Fibroblast of peridontal ligament (primary cell): ENCODE results near the gene HIVEP2.

Source experiments
- DNase-seq: peaks from one replicate; pipeline ENCODE4 v3.0.0-alpha.2; 2010; ENCODE audit errors: extremely low read depth

HIVEP2 gene

DNA sequence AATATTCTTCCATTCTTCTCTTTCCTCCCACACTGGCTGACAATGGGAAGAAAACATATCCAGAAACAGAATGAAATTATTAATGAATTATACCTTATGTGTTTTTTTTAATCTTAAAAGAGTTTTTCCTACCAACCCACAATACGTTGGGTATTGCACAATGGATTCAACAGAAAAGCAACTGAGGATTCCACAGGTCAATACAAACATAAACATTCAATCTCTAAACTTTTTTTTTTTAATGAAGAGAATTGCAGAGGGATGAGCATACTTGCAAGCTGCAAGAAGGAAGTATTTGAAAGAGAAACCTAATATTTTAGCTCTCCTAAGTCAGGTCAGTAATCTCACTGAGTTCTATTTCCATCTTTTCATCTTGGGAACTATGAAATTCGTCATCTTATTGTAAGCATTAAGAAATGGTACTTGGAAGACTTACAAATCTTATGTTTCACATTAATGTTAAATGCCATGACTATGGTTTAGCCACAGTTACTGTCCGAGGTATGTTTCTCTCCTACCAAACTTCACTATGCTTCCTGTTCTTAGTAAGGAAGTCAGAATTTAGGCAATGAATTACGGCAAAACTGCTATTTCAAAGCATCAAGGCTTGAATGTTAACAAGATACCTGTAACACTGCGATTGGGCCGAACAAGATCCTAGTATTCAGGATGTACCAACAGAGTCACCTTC, 100.8 kb downstream of the HIVEP2 start:
- DNase-seq, result peak; percentile 90

DNA sequence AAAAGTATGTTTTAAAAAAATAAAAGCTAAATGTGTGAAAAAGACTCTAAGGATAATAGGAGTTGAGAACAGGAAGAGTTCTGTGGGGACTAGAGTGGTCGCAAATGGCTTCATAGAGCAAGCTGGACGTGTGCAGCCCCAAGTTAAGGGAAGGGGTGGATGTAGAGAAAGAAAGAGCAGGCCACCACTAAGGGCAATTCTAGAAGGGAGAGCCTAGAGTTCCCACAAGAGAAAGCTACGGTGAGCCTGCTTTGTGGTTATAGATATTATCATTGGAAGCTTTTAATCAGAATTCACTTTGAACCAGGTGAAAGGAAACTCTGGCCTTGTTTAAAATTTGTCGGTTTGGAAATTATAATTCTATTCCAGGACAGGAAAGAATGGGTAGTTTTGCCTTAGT, 101.6 kb downstream of the HIVEP2 start:
- DNase-seq, result no peak

DNA sequence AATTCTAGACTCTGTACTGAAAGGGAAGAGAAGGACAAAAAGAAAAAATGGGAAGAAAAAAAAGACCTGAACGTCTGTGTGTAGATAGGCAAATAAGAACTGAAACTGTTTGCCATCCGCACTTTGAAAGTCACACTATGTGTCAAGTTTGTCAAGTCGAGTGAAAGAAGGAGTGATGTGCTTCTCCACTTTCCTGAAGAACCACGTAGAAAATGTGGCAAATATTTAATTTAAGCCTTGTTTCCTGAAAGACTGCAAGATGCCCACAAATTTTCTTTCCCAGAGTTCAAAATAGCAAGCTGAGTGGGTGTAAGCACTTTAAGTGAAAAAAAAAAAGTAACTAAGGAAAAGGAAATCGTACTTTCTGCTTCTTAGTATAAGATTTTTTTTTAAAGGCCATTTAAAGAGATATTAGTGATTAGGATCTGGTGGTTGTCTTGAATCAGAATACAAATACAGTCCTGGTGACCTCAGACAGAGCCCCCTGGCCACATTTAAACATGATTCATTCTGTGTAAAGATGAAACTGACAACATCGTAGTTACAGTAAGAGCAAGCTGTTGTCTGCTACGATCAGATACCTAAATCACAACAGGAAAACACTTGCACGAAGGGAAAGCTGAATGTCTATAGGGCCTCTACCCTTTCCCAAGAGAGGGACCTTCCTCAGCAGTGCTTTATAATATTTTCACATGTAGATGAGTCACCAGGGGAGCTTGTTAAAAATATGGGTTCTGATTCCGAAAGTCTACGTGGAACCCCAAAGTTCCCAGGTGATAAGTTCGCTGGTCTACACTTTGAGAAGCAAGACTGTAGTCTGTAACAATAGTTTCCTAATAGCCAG, 102.3 kb downstream of the HIVEP2 start:
- DNase-seq, result peak; percentile 58

DNA sequence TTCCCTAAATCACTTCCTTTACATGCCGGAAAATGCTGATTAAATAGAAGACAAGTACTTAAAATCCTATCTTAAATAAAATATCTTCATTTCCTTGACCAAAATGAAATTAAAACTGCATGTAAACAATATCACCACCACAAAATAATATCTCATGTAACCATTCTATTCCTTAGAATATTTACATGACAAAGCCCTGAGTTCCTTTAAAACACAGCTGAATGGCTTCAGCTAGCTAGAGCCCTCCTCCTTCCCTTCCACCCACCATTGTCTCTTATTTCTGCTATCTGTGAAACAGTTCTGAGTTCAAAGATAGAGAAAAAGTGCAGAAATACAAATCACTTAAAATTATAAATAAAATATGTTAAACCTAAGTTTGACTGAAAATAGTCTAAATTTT, 103.1 kb downstream of the HIVEP2 start:
- peak; percentile 32 for DNase-seq

DNA sequence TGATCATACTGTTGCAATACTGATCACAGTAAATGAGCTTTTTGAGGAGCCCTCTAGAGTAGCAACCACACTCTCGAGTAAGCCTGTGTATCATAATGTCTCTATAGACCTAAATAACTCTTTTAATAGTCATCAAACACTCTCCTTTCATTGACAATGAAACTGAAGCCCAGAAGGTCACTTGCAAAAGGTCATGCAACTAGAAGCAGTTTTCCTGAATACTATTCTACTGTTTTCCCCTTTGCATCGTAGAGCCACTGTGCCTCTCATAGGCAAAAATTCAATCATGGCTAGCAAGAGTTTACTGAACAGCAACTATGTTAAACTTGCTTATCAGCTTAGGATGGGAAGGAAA, 105.3 kb downstream of the HIVEP2 start:
- DNase-seq, result peak; percentile 13

DNA sequence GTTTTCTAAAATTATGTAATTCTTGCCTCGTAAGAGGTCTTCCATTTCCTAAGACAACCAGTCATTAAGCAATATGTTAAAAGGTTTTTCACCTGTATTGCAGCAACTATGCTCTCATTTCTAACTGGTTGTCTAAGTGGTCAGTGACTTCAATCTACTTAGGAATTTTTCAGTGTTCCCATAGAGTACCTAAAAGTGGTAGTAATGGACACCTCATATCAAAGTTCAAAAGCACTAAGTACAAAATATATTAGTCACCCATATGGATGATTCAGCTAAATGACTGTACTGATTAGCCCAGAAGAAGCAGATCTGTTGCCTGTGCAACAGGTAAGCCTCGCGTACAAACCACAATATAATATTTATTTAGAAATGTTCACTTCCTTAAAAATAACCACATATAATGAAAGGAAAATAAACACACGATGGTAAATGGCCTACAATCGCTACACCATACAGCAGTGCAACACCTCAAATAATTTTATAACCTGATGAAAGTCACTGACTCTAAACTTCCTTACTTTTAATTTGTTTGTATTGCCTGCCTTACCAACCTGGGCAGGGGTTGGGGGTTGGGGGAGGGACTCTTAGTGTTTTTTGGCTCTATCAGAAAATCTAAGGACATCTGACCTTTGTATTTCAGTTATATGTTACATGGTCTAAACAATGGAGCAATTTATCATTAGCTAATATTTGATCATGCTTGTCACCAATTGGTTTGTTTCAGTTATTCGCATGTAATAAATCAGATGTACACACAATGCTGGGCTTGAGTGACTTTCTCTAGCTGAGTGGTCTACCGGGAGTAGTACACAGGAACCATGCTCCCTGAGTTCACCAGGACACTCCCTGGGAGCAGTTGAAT, 105.9 kb downstream of the HIVEP2 start:
- no peak for DNase-seq

DNA sequence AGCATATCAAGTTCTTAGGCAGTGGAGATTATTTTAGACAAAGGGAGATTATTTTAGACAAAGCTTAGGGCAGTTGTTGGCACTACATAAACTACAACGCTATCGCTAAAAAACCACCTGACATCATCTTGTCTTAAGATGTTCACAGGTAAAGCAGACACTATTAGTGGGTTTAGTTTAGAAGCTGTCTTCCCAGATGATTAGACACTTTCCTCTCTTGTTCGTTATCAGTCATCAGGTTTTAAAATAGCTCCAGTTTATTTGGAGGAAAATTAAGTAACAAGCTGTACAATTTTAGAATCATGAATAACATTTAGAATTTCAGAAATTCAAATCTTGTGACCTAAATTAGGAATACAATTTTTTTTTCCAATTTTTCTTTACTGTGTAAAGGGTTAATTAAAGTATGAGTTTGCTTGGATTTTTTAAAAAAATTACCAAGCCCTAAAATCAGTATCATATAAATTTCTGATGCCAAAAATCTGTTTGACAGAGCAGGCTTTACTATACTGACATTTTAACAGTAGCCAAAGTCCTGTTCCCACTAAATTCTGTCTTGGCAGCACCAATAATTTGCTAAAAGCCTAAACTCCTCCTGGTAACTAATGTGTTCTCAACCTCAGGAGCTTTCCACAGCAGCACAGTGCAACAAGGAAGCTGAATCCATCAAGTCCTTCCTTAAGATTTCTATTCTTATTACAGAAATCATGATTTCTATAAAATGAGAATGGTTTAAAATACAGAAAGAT, 109.0 kb downstream of the HIVEP2 start:
- no peak for DNase-seq

DNA sequence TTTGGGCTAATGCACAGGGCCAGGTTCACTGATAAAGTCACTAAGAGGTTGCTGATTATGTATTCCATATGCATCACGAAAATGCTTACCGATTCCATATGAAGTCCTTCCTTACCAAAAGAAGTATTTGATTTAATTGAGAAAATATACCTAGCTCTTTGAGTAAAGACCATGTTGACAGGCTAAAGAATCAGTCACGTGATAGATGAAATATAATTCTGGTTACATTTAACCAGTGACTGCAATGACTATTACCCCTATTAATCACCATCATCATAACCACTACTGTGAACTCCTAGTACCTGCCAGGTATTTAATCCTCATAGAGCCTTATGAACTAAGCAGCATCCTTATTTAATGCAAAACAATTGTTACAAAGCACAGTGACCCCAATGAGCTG, 110.1 kb downstream of the HIVEP2 start:
- no peak for DNase-seq

DNA sequence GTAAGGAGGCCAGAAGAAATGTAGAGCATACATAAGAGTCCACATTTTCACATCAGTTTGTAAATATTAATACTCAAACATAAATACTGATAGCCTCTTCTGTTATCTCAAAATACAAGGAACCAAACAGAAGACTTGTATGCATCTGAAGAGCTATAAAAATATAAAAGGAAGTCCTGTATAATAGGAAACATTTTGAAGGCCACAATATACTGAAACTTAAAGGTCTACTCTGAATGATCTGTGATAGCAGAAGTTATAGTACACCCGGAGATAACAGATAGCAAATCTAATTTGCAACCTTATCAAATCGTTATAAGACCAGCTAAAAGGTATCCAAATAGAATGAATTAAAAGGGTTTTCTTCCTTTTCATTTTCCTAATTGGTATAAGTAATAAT, 111.2 kb downstream of the HIVEP2 start:
- DNase-seq, result no peak

DNA sequence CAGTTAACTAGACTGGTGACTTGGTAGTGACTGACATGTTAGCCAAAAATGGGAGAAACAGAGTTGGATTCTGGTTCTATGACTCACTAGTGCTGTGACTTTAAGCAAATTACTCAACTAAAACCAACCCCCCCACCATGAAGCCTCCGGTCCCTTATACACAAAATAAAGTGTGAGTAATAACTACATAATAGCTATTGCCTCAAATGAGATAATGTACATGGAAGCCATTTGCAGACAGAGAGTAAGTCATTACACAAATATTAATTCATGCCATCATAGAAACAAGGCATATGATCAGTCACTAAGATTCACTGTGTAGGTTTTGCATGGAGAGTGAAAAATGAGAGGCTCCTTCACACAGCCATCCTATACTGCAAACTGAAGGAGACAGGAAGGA, 111.9 kb downstream of the HIVEP2 start:
- DNase-seq, result peak; percentile 89

DNA sequence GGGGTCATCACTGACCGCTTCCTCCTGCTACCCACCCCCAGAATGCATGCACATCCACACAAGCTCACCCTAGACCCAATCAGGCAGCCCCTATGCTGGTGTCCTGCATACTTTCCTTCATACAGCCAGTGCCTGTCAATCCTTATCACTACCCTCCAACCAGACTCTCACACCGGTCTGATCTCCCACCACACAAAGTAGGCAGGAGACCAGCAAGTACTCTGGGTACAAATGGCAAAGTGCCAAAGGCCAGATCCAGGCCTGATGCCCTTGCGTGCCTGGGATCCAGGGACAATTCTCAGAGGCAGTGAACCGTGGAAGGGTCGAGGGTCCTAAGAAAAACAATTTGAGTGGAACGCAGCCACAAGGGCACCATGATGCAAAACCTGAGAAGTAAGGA, 114.2 kb downstream of the HIVEP2 start:
- no peak for DNase-seq

DNA sequence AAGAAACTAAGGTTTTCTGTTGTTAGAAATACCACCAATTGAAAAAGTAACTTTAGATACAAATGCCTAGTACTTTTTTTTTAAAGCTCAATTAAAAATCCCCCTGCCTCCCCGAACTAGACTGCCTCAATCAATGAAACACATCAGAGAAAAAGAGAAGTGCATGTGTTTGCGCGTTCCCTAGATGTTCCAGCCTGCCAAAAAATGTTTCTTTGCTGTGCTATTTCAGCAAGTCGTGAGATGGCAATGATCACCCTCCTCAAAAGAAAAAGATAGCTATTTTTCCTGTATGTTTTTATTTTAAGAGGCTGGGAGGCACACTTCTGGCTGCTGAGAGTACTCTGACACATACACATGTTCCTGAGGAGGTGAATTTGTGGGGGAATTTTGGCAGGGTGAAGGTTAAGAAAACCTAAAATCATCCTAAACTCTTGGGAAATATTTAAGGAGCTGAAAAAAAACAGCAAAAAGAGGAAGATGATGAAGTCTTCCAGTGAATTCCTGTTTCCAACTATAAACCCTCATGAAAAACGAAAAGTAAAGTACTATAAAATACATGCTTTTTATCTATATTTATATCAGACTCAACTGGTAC, 114.8 kb downstream of the HIVEP2 start:
- no peak for DNase-seq

DNA sequence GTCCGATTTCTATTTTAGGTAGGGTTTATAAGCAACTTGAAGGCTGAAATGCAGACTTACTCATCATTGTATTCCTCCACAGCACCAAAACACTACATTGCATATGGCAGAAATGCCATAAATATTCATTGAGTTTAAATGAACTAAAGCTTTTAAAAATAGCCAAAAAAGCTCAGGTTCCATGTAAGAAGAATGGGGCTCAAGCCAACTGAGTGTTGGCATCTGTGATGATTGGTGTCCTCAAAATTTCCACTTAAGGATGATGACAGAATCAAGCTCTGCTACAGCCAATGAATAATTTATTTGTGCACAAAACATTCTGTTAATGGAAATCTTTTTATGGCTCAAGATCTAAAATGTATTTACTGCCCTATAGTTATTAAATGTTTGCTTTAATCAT, 115.4 kb downstream of the HIVEP2 start:
- DNase-seq, result no peak

DNA sequence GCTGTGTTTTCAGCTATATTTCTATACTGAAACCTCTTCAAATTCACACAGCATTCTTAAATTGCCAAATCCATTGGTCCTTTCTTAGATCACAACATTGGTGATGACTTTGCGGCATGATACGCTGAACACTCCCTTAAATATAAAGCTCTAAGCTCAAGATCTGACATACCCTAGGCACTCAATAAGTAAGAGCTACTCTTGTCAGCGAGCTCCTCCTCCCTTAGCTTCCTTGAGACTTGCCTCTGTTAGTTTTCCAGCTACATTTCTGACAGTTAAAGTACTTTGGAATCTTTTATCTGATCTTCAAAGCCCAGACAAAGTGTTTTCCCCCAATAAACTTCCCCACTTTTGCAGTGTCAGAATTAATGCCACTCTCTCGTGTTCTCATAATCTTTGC, 117.0 kb downstream of the HIVEP2 start:
- DNase-seq, result no peak

DNA sequence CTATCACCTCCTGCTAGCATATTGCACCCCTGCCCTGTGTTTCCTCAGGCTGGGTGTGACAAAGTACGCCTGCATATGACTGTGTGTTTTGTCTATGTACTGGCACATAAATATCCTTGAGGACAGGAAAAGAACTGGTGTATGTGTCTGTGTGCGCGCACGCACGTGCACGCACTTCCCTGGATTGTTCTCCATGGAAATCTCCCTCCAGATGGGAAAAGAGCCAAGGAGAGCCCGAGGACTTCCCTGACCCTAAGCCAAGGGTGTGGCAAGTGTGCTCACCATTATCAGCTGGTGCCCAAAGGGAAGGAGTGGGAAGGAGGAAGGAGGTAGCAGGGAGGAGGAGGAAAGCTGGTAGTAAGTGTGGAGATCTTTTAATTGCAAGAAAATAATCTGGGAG, 117.6 kb downstream of the HIVEP2 start:
- no peak for DNase-seq

DNA sequence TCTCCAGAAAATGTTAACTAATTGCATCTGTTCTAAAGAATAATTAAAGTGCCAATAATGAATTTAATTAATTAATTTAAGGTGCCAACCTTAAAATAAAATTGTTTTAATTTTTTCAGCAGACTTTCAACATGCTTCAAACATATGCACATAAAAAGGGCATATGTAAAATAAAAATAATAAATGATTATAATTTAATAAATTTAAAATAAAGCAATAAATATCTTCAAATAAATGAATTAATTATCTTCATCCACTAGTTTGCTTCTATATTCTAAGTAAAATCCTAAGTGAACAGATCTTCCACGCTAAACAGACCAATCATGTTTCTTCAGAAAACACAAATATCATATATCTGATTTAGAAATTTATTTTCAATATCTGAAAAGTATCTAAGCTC, 119.2 kb downstream of the HIVEP2 start:
- DNase-seq, result no peak

DNA sequence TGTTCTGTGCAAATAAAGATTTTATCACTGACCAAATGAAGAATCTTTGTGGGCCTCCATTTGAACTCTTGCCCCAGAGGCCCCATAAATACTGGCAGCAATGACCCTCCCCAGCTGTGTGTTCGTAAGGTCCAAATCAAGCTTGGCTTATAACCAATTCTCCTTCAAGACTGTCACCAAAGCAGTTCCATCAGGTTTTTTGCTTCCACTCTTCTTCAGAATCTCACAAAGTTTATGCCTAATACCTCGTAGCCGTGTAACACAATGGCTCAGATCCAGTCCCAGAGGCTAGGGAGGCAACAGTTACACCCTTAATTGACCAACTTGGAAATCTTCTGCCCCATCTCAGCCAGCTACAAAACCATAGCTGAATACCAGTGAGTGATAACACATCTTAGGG, 120.5 kb downstream of the HIVEP2 start:
- DNase-seq, result no peak

DNA sequence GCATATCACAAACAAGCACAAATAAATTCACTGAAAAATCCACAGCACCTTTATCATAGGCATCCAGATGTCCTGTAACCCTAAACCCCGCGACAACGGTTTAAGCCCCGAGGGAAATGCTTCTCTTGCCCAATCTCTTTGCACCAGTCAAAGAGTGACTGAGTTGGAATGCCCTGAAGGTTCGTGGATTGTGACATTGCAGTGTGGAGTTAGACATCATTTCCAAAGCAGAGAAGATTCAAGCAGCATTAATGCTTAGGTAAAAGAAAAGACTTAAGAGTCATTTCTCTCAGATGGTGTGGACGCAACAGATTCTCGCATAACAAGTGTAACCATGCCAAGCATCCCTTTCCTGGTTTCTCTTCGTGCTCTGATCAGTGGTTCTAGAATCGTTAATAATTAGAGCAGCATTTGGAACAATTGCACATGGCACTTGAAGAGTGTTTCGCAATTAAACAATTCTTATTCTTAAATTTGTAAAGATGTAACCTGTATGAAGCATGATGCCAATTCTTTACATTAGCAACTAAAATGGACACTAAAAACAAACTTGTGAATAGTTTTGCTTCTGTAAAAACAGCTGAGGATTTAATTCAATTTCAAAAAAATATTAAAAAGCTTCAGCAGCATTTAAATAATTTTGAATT, 121.6 kb downstream of the HIVEP2 start:
- DNase-seq, result no peak

DNA sequence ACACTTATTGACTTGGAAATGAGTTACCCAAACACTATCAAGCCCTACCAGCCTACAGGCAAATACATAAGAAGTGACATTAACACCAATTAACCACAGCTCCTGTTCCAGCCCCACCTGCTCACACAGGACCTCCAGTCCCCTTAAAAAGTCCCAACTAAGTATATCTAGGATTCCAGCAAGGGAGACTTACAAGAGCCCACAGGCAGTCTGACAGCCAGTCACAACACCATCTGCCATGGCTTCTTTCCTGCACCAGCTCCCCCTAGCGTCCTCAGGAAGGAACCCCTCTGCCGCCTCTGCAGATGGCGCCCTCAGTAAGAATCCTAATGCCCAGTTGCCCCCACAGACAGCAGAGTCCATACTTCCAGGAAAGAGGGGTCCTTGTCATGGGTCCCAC, 122.1 kb downstream of the HIVEP2 start:
- DNase-seq, result no peak

DNA sequence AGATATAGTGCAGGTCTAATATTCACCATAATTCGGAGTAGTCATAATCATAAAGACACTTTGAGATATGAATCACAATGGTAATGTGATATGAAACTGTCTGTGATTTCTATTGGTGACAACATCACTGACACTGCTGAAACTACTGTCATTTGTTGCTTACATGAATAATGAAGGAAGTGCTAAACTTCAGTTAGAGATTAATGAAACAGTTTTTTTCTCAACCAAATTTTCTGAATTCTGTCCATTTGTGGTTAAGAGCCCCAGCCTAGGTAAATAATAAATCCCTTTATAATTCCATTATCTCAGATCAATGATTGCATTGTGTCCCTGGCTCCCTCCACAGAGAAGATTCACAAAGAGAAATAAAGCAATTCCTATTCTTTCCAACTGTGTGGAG, 122.6 kb downstream of the HIVEP2 start:
- DNase-seq, result no peak

DNA sequence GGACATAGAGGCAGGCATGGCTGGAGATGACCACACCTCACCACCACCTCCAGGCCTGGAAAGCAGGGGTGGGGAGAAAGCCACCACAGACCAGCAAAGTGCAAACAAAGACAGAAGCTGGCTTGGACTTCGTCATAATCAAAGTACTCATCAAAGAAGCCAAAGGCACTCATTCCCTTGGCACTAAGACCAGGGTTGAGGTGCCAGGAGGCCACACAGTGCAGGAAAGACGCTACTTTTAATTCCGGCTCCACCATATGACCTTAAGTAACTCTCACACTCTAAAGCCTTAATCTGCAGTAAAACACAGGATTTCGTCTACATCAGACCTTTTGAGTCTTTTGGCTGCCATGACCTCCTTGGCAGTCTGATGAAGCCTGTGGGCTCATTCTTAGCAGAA, 123.1 kb downstream of the HIVEP2 start:
- DNase-seq, result no peak
